HFFc6 (cell line): ENCODE results near the gene SLC44A5. TPM values are rescaled to one million over a fixed set of nuclear protein-coding genes. Genes with fewer than 3 reads are reported as not detected.
"Not testable (repeated sequence)": the region's sequence is repeated elsewhere in the genome, so short reads cannot be mapped to it uniquely, and the experiment has no call there.

Experiments
- DNase-seq: peaks from one replicate; pipeline ENCODE4 v3.0.0-alpha.2; 2018
- H3K27ac Mint-ChIP-seq: 2 replicates; pipeline ENCODE4 v1.8.0; 2020; ENCODE audit warnings: mild to moderate bottlenecking, mixed read lengths
- H3K27me3 Mint-ChIP-seq: 2 replicates; pipeline ENCODE4 v1.8.0; 2021; ENCODE audit warnings: mild to moderate bottlenecking, moderate library complexity, mixed read lengths; ENCODE audit not compliant: insufficient read depth
- H3K36me3 Mint-ChIP-seq: 2 replicates; pipeline ENCODE4 v1.8.0; 2021; ENCODE audit warnings: low read depth, mixed read lengths
- H3K4me1 Mint-ChIP-seq: 2 replicates; pipeline ENCODE4 v1.8.0; 2020; ENCODE audit warnings: low read depth, mixed read lengths
- H3K4me3 Mint-ChIP-seq: 2 replicates; pipeline ENCODE4 v1.8.0; 2020; ENCODE audit warnings: mild to moderate bottlenecking, moderate library complexity, mixed read lengths
- H3K9me3 Mint-ChIP-seq: 2 replicates; pipeline ENCODE4 v1.8.0; 2020; ENCODE audit warnings: mild to moderate bottlenecking, mixed read lengths
- total RNA-seq, 6 experiments: library from RNA; stranded (reverse); fragmentation: NEBNext Ultra II Directional; extraction: Animal tissue kit (Norgen Biotek cat#: 25700); gene quantifications; 2 replicates in 1 of 6; 3 replicates in 5 of 6; pipeline ENCODE4 v1.2.3, GENCODE V29; 2021
- TF ChIP-seq, protein P1 (sequence below): fragments of 200-600 bp; sonication (generic); IDR thresholded peaks from 2 replicates; pipeline ENCODE4 v1.5.0; 2021; ENCODE audit warnings: antibody characterized with exemption, mild to moderate bottlenecking

The SLC44A5 gene
- total RNA-seq, 6 experiments from 2014 or later = not detected

DNA sequence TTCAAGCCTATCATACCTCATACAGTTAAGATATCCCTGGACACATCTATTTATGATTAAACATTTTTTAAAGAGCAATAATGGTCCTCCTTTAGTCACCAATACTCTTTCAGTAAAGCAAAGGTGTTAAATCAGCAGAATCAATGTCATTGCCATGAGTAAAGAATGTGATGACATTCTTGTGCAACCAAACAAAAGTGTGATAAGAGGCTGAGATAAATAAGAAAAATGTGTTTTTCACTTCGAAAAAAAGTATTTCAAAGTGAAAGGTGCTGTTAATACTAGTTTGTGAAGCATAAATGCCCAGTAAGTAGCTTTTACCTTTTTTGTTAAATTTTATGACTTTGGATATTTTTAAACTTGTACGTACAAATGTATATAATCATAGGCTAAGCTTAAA, 8.4 kb downstream of the SLC44A5 start:
- no peaks in the 10 kb centered on the region for H3K27me3 Mint-ChIP-seq
- H3K4me3 Mint-ChIP-seq = no peak overlapping the region

DNA sequence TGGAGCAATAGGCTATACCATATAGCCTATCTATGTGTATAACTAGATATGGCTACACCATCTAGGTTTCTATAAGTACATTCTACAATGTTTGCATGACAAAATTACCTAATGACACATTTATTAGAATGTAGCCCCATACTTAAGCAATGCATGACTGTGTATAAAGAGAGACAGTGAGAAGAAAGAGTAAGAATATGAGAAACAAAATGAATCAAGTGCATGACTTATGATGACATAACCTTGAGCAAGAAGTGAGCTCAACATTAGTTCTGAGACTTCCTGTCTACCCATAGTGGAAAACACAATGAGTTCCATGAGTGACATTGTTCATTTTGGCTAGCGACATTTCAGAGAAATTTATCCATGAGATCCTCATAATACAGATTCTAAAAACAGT, 10.1 kb downstream of the SLC44A5 start:
- Mint-ChIP-seq H3K27me3 (no peaks in the 10 kb centered on the region), H3K36me3 (no peaks in the 10 kb centered on the region), H3K4me1 (no peaks in the 10 kb centered on the region), H3K4me3 (no peak overlapping the region), H3K9me3 (peaks cover 12% of the 10 kb centered on the region; the same call in 1 of the 2 replicates), H3K27ac (no peak overlapping the region)
- no peak for DNase-seq
- TF ChIP-seq, protein P1, sequence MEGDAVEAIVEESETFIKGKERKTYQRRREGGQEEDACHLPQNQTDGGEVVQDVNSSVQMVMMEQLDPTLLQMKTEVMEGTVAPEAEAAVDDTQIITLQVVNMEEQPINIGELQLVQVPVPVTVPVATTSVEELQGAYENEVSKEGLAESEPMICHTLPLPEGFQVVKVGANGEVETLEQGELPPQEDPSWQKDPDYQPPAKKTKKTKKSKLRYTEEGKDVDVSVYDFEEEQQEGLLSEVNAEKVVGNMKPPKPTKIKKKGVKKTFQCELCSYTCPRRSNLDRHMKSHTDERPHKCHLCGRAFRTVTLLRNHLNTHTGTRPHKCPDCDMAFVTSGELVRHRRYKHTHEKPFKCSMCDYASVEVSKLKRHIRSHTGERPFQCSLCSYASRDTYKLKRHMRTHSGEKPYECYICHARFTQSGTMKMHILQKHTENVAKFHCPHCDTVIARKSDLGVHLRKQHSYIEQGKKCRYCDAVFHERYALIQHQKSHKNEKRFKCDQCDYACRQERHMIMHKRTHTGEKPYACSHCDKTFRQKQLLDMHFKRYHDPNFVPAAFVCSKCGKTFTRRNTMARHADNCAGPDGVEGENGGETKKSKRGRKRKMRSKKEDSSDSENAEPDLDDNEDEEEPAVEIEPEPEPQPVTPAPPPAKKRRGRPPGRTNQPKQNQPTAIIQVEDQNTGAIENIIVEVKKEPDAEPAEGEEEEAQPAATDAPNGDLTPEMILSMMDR = no peak

More for the DNA sequence above, 8.4 kb downstream of the SLC44A5 start:
- H3K36me3 Mint-ChIP-seq = no peaks in the 10 kb centered on the region
- no peaks in the 10 kb centered on the region for H3K4me1 Mint-ChIP-seq
- TF ChIP-seq, protein P1 = no peak
- DNase-seq = no peak
- no peaks in the 10 kb centered on the region; the same call in 1 of the 2 replicates for H3K9me3 Mint-ChIP-seq
- no peak overlapping the region for H3K27ac Mint-ChIP-seq

DNA sequence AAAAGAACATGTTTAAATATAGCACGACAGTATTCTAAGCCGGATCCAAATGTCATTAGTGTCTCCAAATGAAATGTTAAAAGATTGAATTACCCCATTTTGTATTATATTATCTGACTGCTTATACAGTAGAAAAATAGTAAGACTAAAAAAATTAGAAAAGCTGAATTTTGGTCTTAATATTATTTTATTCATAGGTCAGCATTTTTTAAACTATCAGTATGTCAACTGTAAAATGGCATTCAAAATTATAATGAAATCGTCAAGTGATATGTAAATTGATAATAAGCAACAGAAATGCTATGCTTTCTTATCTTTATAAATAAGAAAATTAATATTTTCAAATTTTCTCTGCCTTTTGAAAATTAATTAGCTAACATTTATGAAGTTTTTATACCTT, 16.6 kb downstream of the SLC44A5 start:
- Mint-ChIP-seq H3K9me3 (peaks cover 25% of the 10 kb centered on the region), H3K4me1 (no peaks in the 10 kb centered on the region), H3K36me3 (no peaks in the 10 kb centered on the region), H3K27ac (no peak overlapping the region), H3K27me3 (no peaks in the 10 kb centered on the region), H3K4me3 (no peak overlapping the region)
- DNase-seq = no peak
- TF ChIP-seq, protein P1 = no peak

DNA sequence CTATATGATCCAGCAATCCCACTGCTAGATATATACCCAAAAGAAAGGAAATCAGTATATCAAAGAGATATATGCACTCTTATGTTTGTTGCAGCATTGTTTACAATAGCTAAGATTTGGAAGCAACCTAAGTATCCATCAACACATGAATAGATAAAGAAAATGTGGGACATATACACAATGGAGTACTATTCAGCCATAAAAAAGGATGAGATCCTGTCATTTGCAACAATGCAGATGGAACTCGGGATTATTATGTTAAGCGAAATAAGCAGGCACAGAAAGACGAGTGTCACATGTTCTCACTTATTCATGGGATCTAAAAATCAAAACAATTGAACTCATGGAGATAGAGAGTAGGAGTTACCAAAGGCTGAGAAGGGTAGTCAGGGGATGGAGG, 17.5 kb downstream of the SLC44A5 start:
- H3K9me3 Mint-ChIP-seq = peaks cover 27% of the 10 kb centered on the region
- not testable (repeated sequence) for H3K36me3 Mint-ChIP-seq, H3K27me3 Mint-ChIP-seq, H3K27ac Mint-ChIP-seq, H3K4me1 Mint-ChIP-seq, H3K4me3 Mint-ChIP-seq, DNase-seq

DNA sequence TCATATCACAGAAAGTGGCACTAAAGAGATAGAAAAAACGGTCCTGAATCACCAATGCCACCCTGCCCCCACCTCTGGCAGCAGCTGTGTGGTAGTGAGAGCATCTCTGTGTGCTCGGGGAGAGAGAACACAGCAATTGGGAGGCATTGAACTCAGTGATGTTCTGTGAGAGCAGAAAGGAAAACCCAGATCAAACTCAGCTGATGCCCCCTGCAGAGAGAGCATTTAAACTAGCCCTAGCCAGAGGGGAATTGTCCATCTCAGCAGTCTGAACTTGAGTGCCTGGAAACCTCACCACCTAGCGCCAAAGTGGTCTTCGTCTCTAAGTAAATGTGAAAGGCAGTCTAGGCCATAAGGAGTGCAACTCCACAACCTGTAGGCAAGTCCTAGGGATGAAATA, 21.3 kb downstream of the SLC44A5 start:
- H3K4me3 Mint-ChIP-seq = no peak overlapping the region
- TF ChIP-seq, protein P1 = no peak
- no peaks in the 10 kb centered on the region for H3K36me3 Mint-ChIP-seq
- peaks cover 15% of the 10 kb centered on the region for H3K9me3 Mint-ChIP-seq
- H3K27ac Mint-ChIP-seq = no peak overlapping the region
- no peak for DNase-seq
- no peaks in the 10 kb centered on the region for H3K4me1 Mint-ChIP-seq
- H3K27me3 Mint-ChIP-seq = no peaks in the 10 kb centered on the region

DNA sequence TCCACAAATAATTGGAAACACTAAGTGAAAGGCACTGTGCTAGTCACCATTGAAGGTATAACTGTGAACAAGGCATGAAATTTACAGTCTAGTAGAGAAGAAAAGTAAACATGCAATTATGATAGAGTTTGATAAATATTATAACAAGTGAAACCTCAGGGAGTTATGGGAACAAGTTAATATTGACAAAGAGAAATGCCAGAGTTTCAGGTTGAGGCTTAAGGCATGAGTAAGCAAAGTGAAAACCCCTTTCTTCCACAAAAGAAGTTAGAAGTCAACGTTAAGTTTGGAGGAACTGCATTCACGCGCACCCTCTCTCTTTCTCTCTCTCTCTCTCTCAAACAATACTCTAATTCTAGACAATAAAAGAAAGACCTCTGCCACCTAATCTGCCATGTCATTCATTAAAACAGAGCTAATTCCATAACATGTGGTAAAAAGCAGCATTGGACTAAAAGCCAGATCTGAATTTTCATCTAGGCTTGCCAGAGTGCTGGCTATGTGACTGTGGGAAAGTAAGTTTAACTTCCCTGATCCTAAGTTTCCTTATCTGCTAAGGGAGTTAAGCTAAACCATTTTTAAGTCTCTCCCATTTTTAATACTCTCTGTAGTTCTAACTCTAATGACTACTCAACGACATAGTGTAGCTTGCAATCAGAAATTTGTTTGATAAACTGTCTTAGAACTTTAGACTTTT, 22.0 kb downstream of the SLC44A5 start:
- TF ChIP-seq, protein P1 = no peak
- Mint-ChIP-seq H3K36me3 (no peaks in the 10 kb centered on the region), H3K9me3 (peaks cover 13% of the 10 kb centered on the region), H3K27ac (no peak overlapping the region), H3K4me1 (no peaks in the 10 kb centered on the region), H3K27me3 (no peaks in the 10 kb centered on the region), H3K4me3 (no peak overlapping the region)
- DNase-seq = no peak
